GM21528 (cell line): Measurements from ENCODE around the gene PRKCE.

Experiments used
- ATAC-seq: cut with Tn5 transposase; IDR thresholded peaks from one replicate; pipeline ENCODE4 v1.9.1; 2021; ENCODE audit warnings: mild to moderate bottlenecking, moderate library complexity; ENCODE audit not compliant: unreplicated experiment, low FRiP score

The PRKCE gene

DNA sequence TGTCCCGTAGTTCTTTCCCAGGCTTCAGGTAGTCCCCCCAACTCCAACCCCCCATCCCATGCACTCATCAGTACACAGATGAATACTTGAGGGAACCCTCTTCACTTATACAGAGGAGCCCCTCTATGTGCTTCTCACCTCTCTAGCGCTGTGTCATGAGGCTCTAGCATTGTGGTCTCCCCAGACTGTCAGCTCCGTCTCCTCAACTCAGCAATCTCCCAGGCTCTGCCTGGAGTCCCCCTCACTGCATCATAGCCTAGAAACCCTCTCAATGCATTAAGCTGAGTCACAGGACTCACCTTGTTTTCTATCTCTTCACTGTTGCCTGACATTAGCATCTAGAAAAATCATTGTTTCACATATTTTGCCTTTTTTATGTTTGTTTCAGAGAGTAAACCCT lies 20.2 kb upstream of the PRKCE start:
- no peak for ATAC-seq

DNA sequence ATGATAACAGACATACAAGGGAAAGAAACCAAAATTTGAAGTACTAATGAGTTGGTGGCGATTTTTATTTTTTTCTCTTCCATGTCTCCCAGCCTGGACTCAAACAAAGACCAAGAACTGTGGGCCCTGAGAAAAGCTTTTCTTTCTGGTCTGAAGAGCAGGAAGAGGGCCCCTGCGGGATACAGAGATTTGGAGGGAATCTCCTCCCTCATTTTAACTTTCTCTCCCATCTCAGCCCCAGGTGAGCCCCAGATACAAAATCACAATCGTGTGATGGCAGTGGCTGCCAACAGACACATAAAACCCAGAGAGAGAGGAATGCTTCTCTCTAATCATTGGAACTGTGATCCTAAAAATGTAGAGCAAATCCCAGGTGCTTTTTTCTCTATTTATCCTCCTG lies 19.5 kb upstream of the PRKCE start:
- no peak for ATAC-seq

- no peak for ATAC-seq
These were observed 17.3 kb upstream of the PRKCE start for GRCh38 chr2:45634223-45634622.

GRCh38 chr2:45636008-45636407 lies 15.5 kb upstream of the PRKCE start:
- ATAC-seq = no peak

DNA sequence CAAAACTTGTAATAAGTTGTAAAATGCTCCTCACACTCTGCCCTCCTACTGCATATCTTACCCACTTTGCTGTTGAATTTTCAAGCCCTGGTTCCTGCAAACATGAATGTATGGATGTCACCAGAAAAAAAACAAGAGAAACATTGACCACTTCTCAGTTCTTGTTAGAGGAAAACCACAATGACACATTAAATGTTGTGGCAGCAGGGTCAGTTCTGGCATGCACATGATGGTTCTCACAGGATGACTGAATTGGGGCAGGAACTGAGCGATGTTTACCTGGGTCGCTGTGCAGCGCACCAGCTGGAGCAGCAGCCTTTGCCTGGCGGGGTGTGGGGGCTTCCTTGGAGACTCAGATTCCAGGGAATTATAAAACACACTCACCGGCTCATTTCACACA lies 14.0 kb upstream of the PRKCE start:
- ATAC-seq = no peak

- ATAC-seq = no peak
These were observed 10.9 kb upstream of the PRKCE start for GRCh38 chr2:45640576-45640975.

DNA sequence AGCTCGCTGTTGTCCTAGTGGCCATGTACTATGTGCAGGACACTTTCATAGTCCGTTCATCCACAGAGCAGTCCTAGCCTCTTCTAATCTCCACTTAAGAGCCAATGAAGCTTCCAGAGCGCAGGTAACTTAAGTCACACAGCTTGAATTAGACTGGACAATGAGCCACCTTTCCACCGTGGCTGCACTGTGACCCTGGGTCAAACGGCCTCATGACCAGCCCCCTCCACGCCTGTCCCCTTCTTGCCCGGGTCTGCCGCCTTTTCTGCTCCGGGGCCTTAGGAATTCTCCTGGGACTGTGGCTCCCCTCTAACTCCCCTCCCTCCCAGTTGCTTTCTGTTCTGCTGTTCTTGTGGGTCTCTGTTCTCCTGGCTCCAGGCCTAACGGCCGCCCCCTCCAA lies 8.4 kb upstream of the PRKCE start:
- ATAC-seq = no peak

- ATAC-seq = peak; percentile 68
These were observed 7.6 kb upstream of the PRKCE start for GRCh38 chr2:45643543-45644542.

GRCh38 chr2:45646289-45646688 lies 5.2 kb upstream of the PRKCE start:
- ATAC-seq = no peak

GRCh38 chr2:45647356-45647755 lies 4.1 kb upstream of the PRKCE start:
- ATAC-seq = no peak

DNA sequence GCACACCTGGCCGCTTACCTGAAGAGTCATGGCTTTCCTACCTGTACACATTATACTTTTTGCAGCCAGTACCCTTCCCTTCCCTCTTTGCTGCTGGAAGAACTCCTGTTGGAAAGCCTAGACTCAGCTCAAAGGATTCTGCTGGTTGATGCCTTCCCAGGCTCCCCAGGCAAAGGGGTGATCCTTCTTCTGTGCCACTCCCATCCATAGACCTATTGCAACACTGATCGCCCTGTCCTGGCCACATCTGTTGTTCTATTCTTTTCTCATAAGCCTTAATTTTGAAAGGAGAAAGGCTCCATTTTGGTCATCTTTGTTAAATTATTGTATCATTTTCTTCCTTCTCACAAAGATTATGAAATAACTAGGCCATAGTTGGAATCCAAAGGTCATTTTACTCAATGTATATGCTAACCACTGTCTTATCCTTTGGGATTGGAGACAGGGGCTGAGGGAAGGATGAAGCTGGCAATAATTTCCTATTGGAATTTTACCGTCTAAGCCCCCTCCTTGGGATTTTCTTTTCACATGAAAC lies 3.4 kb upstream of the PRKCE start:
- ATAC-seq = no peak

DNA sequence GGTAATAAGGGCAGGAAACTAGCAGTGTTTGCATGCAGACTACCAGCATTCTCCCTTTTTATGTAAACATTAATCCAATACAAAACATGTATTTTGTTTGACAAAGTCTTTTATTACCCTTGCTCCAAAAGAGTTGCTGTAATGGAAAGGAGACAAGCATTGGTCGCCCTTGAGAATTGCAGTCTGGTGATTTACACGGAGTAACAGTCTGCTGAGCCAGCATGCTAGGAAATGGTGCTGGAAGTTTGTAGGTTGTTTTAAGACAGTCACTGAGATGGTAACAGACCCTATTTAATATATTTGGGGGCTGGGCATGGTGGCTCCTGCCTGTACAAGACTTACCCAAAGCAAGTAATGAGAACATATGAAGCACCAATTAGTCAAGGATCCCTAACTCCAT lies 2.8 kb upstream of the PRKCE start:
- ATAC-seq = no peak

GRCh38 chr2:45649462-45649857 lies 2.0 kb upstream of the PRKCE start:
- no peak for ATAC-seq

- ATAC-seq = peak; percentile 33
These were observed 1.3 kb upstream of the PRKCE start for GRCh38 chr2:45649858-45650811.

DNA sequence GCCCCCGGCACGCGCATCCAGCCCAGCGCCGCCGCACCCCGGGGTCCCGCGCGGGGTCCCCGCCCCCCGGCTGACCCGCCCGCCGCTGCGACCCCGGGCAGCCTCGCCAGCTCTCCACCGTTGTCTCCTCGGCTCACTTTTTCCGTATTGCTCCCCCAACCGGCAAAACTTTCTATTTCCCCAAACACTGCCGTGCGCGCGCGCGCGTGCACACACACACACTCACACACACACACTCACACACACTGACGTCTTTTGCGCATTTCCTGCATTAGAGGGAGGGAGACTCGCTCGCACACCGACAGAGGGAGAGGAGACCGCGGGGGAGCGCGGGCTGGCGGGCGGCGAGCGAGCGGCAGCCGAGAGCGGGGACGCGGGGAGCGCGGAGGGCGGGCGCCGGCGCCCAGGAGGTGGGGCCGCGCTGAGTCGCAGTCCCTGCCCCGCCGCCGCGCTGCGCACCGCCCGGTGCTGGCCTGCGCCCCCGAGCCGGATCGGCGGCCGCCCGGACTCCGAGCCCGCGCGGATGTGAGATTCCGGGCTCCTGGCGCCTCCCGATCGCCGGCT lies 542 bp upstream of the PRKCE start:
- ATAC-seq = peak; percentile 61

- ATAC-seq = no peak
These were observed 886 bp downstream of the PRKCE start for GRCh38 chr2:45652090-45653031.

DNA sequence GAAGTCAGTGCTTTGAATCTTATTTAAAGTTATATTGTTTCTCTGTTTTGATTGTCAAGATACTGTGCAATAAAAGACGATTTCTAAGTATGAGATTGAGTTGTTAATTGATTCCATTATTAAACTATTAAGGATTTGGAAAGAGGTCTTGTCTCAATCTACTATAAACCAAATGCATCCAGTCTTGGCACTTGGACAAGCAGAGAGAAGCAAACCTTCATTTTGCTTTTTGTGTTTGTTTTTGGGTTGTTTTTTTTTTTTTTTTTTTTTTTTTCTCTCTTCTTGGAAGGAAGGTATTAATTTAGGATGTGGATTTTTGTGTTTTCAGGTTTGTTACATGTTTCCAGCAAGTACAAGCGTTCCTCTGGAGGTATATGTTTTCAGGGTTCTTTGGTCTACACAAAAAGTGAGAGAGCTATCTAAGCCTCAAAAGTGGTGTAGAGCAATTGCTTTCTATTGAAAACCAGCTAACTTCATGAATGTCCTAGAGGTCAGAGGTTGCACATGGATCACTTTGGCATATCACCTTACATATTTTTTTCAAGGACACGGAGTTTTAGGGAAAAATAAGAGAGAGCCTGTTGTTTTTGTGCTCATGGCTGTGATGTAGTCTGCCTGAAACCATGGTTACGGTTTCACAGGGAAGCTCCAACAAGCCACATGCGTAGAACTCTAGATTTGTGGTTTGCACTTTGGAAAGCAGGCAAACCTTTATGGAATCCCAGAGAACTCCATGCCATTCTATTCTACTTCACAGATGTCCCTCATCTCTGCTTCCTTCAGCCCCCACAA lies 1.8 kb downstream of the PRKCE start:
- no peak for ATAC-seq

GRCh38 chr2:45654250-45654649 lies 2.8 kb downstream of the PRKCE start:
- no peak for ATAC-seq

DNA sequence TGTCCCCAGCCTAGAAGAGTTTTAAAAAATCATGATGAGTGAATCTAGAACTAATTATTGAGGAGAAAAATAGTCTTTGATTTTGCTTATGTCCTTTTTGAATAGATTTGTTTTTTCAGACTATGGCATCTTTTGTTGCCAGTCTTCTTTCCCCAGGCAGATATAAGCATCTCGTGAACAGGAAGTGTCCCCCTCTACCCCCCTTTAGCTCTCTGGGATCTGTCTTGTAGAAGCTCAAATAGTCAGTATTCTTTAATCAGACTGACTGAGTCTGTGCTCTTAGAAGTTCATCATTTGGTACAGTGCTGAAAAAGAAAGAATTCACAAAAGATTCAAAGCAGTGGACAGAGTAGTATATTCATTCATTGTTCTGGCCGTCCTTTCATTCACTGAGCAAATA lies 10.4 kb downstream of the PRKCE start:
- ATAC-seq = no peak
